Effector memory CD4-positive, alpha-beta T cell (primary cell): Measurements from ENCODE around the gene NACAD.

Experiments used
- DNase-seq, 3 donors: peaks; one replicate each; pipeline ENCODE4 v3.0.0-alpha.2; 2020
- H3K27ac ChIP-seq: 2 replicates; pipeline ENCODE4 v1.7.0; 2013; ENCODE audit warnings: mild to moderate bottlenecking, low read length, moderate library complexity; ENCODE audit not compliant: insufficient read depth, poor library complexity, severe bottlenecking
- H3K27me3 ChIP-seq: replicated peaks from 2 replicates; pipeline ENCODE4 v1.7.0; 2013; ENCODE audit warnings: mild to moderate bottlenecking, low read length; ENCODE audit not compliant: insufficient read depth, control insufficient read depth, poor library complexity, severe bottlenecking
- H3K36me3 ChIP-seq: 2 replicates; pipeline ENCODE4 v1.7.0; 2013; ENCODE audit warnings: mild to moderate bottlenecking, low read length, moderate library complexity; ENCODE audit not compliant: control insufficient read depth, insufficient read depth
- H3K4me1 ChIP-seq: 2 replicates; pipeline ENCODE4 v1.7.0; 2013; ENCODE audit warnings: low read length, mild to moderate bottlenecking; ENCODE audit not compliant: control insufficient read depth, insufficient read depth, poor library complexity, severe bottlenecking
- H3K4me3 ChIP-seq: 2 replicates; pipeline ENCODE4 v1.7.0; 2013; ENCODE audit warnings: low read length, low read depth, mild to moderate bottlenecking; ENCODE audit not compliant: insufficient read depth, poor library complexity, severe bottlenecking
- H3K9me3 ChIP-seq: 2 replicates; pipeline ENCODE4 v1.7.0; 2013; ENCODE audit warnings: mild to moderate bottlenecking, low read length, moderate library complexity; ENCODE audit not compliant: control insufficient read depth

Gene NACAD

GRCh38 chr7:45104844-45105587 lies 16.2 kb upstream of the NACAD start:
- Histone ChIP-seq H3K27ac (no peak overlapping the region), H3K4me3 (no peak overlapping the region), H3K9me3 (no peaks in the 10 kb centered on the region), H3K27me3 (no peaks in the 10 kb centered on the region), H3K4me1 (peaks cover 23% of the 10 kb centered on the region), H3K36me3 (peaks cover 91% of the 10 kb centered on the region)
- DNase-seq: no peak

GRCh38 chr7:45103958-45104843 lies 15.4 kb upstream of the NACAD start:
- Histone ChIP-seq H3K4me3 (no peak overlapping the region), H3K4me1 (peaks cover 20% of the 10 kb centered on the region), H3K27ac (no peak overlapping the region), H3K36me3 (peaks cover 99% of the 10 kb centered on the region), H3K9me3 (no peaks in the 10 kb centered on the region), H3K27me3 (no peaks in the 10 kb centered on the region)
- DNase-seq: no peak

- H3K27me3 ChIP-seq: no peaks in the 10 kb centered on the region
- H3K9me3 ChIP-seq: no peaks in the 10 kb centered on the region
- peaks cover 11% of the 10 kb centered on the region for H3K4me1 ChIP-seq
- peaks cover 90% of the 10 kb centered on the region for H3K36me3 ChIP-seq
- no peak overlapping the region for H3K4me3 ChIP-seq
- H3K27ac ChIP-seq: no peak overlapping the region
- DNase-seq: no peak
Observed at GRCh38 chr7:45102785-45103712, 14.3 kb upstream of the NACAD start.

GRCh38 chr7:45101748-45102147 lies 13.0 kb upstream of the NACAD start:
- Histone ChIP-seq H3K27me3 (no peaks in the 10 kb centered on the region), H3K4me3 (no peak overlapping the region), H3K36me3 (peaks cover 77% of the 10 kb centered on the region), H3K4me1 (no peaks in the 10 kb centered on the region), H3K9me3 (no peaks in the 10 kb centered on the region), H3K27ac (no peak overlapping the region)
- no peak for DNase-seq

GRCh38 chr7:45100761-45101480 lies 12.2 kb upstream of the NACAD start:
- H3K4me3 ChIP-seq: no peak overlapping the region
- no peak overlapping the region for H3K27ac ChIP-seq
- no peaks in the 10 kb centered on the region for H3K4me1 ChIP-seq
- peaks cover 70% of the 10 kb centered on the region for H3K36me3 ChIP-seq
- no peaks in the 10 kb centered on the region for H3K27me3 ChIP-seq
- no peaks in the 10 kb centered on the region for H3K9me3 ChIP-seq
- DNase-seq: no peak

- Histone ChIP-seq H3K4me3 (no peak overlapping the region), H3K36me3 (peaks cover 62% of the 10 kb centered on the region), H3K27ac (no peak overlapping the region)
Observed at GRCh38 chr7:45099891-45100760, 11.4 kb upstream of the NACAD start.

GRCh38 chr7:45098983-45099839 lies 10.4 kb upstream of the NACAD start:
- Histone ChIP-seq H3K4me3 (no peak overlapping the region), H3K36me3 (peaks cover 53% of the 10 kb centered on the region), H3K9me3 (no peaks in the 10 kb centered on the region), H3K27me3 (no peaks in the 10 kb centered on the region), H3K27ac (no peak overlapping the region), H3K4me1 (no peaks in the 10 kb centered on the region)
- no peak for DNase-seq

More at GRCh38 chr7:45099891-45100760, 11.4 kb upstream of the NACAD start:
- no peaks in the 10 kb centered on the region for H3K4me1 ChIP-seq
- no peaks in the 10 kb centered on the region for H3K27me3 ChIP-seq
- DNase-seq: no peak
- H3K9me3 ChIP-seq: no peaks in the 10 kb centered on the region

GRCh38 chr7:45092931-45093235 lies 4.1 kb upstream of the NACAD start:
- DNase-seq: no peak
- H3K27ac ChIP-seq: no peak overlapping the region
- H3K27me3 ChIP-seq: peaks cover 10% of the 10 kb centered on the region
- H3K36me3 ChIP-seq: no peaks in the 10 kb centered on the region
- peaks cover 6% of the 10 kb centered on the region for H3K4me1 ChIP-seq
- H3K4me3 ChIP-seq: no peak overlapping the region
- H3K9me3 ChIP-seq: no peaks in the 10 kb centered on the region
